HCEC 1CT (cell line): Measurements from ENCODE around the gene RAB3IP.
A peak's percentile ranks its signal among the peaks of the same experiment; 100 is the strongest.
"Not testable (repeated sequence)": the region's sequence is repeated elsewhere in the genome, so short reads cannot be mapped to it uniquely, and the experiment has no call there.

Experiments
- DNase-seq: peaks from one replicate; pipeline ENCODE4 v3.0.0-alpha.2; 2017

RAB3IP gene

GRCh38 chr12:69758105-69758504 lies 19.4 kb downstream of the RAB3IP start:
- no peak for DNase-seq

GRCh38 chr12:69759581-69759980 lies 20.9 kb downstream of the RAB3IP start:
- not testable (repeated sequence) for DNase-seq

GRCh38 chr12:69765515-69765914 lies 26.9 kb downstream of the RAB3IP start:
- DNase-seq, result no peak

GRCh38 chr12:69766260-69766659 lies 27.6 kb downstream of the RAB3IP start:
- no peak for DNase-seq

- peak; percentile 66 for DNase-seq
Observed at GRCh38 chr12:69779928-69780327, 41.3 kb downstream of the RAB3IP start.

- DNase-seq, result no peak
Observed at GRCh38 chr12:69783365-69783764, 44.7 kb downstream of the RAB3IP start.

- DNase-seq, result no peak
Observed at GRCh38 chr12:69789351-69789750, 50.7 kb downstream of the RAB3IP start.

- DNase-seq, result no peak
Observed at GRCh38 chr12:69792533-69792932, 53.9 kb downstream of the RAB3IP start.

- not testable (repeated sequence) for DNase-seq
Observed at GRCh38 chr12:69807101-69807897, 68.6 kb downstream of the RAB3IP start.

- DNase-seq, result no peak
Observed at GRCh38 chr12:69810870-69811498, 72.3 kb downstream of the RAB3IP start.

- DNase-seq, result no peak
Observed at GRCh38 chr12:69816082-69816481, 77.4 kb downstream of the RAB3IP start.

- DNase-seq, result no peak
Observed at GRCh38 chr12:69821032-69821455, 82.4 kb downstream of the RAB3IP start.

- DNase-seq, result peak; percentile 54
Observed at GRCh38 chr12:69821456-69822159, 82.9 kb downstream of the RAB3IP start.

GRCh38 chr12:69822201-69822860 lies 83.7 kb downstream of the RAB3IP start:
- no peak for DNase-seq

GRCh38 chr12:69824028-69824427 lies 85.4 kb downstream of the RAB3IP start:
- no peak for DNase-seq

- DNase-seq, result no peak
Observed at GRCh38 chr12:69824966-69825560, 86.4 kb downstream of the RAB3IP start, which contains the start of gene MYRFL. TSS of gene MYRFL (plus strand) at chr12:69825227. CDS start at chr12:69825518, 291 bp downstream.

- DNase-seq, result no peak
Observed at GRCh38 chr12:69828897-69829296, 90.2 kb downstream of the RAB3IP start.

- no peak for DNase-seq
Observed at GRCh38 chr12:69833696-69834095, 95.0 kb downstream of the RAB3IP start.

- DNase-seq, result no peak
Observed at GRCh38 chr12:69834147-69834546, 95.5 kb downstream of the RAB3IP start.

GRCh38 chr12:69834576-69834975 lies 95.9 kb downstream of the RAB3IP start:
- no peak for DNase-seq

GRCh38 chr12:69835081-69835480 lies 96.4 kb downstream of the RAB3IP start:
- no peak for DNase-seq

GRCh38 chr12:69836015-69836414 lies 97.4 kb downstream of the RAB3IP start:
- no peak for DNase-seq

- no peak for DNase-seq
Observed at GRCh38 chr12:69837191-69837590, 98.5 kb downstream of the RAB3IP start.
